Esophagus squamous epithelium (tissue), 5 donors: ENCODE results near the gene RBMX. TPM values are rescaled to one million over a fixed set of nuclear protein-coding genes. Genes with fewer than 3 reads are reported as not detected.

Experiments used
- DNase-seq: peaks from one replicate; lab custom pipeline; 2025; lab: John Stamatoyannopoulos, UW
- H3K27ac ChIP-seq, 4 donors: fragments of 200-600 bp; sonication (generic); one replicate each; pipeline ENCODE4 v1.5.1; 2016 to 2019; ENCODE audit warnings: mild to moderate bottlenecking in 1 of 4
- H3K27me3 ChIP-seq, 4 donors: fragments of 200-600 bp; sonication (generic); 1 replicate in 3 of 4; 2 replicates in 1 of 4; pipeline versions ENCODE4 v1.5.1 to v1.6.0; 2017 to 2021; ENCODE audit warnings: antibody characterized with exemption in 1 of 4
- H3K36me3 ChIP-seq, 3 donors: fragments of 200-600 bp; sonication (generic); one replicate each; pipeline ENCODE4 v1.5.1; 2016 to 2019
- H3K4me1 ChIP-seq, 3 donors: fragments of 200-600 bp; sonication (generic); one replicate each; pipeline ENCODE4 v1.5.1; 2017 to 2019
- H3K4me3 ChIP-seq, 4 donors: fragments of 200-600 bp; sonication (generic); 1 replicate in 3 of 4; 2 replicates in 1 of 4; pipeline ENCODE4 v1.5.1; 2016 to 2019; ENCODE audit warnings: mild to moderate bottlenecking in 2 of 4, moderate library complexity in 1 of 4
- H3K9me3 ChIP-seq, 3 donors: fragments of 200-600 bp; sonication (generic); one replicate each; pipeline ENCODE4 v1.5.1; 2016 to 2019
- POLR2A ChIP-seq, 4 donors: fragments of 450-650 bp; IDR thresholded peaks; one replicate each; pipeline ENCODE4 v1.6.1; 2017; ENCODE audit warnings: antibody characterized with exemption in 4 of 4, mild to moderate bottlenecking in 4 of 4, moderate library complexity in 3 of 4
- WGBS, 2 donors: methylation state at CpG; one replicate each; pipeline ENCODE4 v1.1.5; 2018; 5-methylcytosine and 5-hydroxymethylcytosine counted together
- intact Hi-C: fragments of 100-400 bp; cut with DNase I; formaldehyde crosslinking; loops from one replicate; pipeline ENCODE4 v1.15.0; 2022
- total RNA-seq, 4 donors: library from RNA; depleted of rRNA; stranded (reverse); fragments of >200 nt; gene quantifications; one replicate each; pipeline ENCODE4 v1.1.0, GENCODE V29; 2016
- TF ChIP-seq, protein P1 (sequence below), 6 experiments: fragments of 450-650 bp in 4 of 6; fragments of 200-600 bp in 2 of 6; sonication (generic) in 2 of 6; IDR thresholded peaks; one replicate each; pipeline ENCODE4 v1.5.1; 2016 to 2019; ENCODE audit warnings: antibody characterized with exemption in 6 of 6, mild to moderate bottlenecking in 4 of 6, moderate library complexity in 4 of 6
- donor health status: DM: yes; HTN: yes; CAD: no.

The RBMX gene
- total RNA-seq, 4 donors from 2014 or later: 125 to 220 (median 205) TPM

DNA sequence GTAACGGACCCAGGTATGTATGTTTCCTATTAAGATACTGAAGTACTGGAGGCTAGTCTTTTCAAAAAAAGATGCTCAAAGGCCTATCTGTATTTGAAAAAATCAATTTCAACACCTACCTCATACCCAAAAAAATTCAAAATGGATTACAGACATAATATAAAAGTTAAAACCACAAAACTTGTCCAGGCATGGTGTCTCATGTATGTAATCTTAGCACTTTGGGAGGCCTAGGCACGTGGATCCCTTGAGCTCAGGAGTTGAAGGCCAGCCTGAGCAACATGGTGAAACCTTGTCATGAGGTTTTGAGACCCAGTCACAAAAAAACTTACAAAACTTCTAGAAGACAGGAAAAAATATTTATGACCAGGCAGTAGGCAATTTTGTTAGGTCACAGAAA lies 16.7 kb downstream of the RBMX start:
- Histone ChIP-seq H3K9me3 (no peaks in the 10 kb centered on the region), H3K27ac (no peak overlapping the region), H3K27me3 (no peaks in the 10 kb centered on the region), H3K36me3 (peaks cover 0 to 51% (median 0%) of the 10 kb centered on the region in 3 donors), H3K4me1 (no peaks in the 10 kb centered on the region), H3K4me3 (no peak overlapping the region)
- 50 to 61% methylated on average over 2 of the region's 2 CpGs for WGBS, 2 donors
- DNase-seq: no peak
- TF ChIP-seq, protein P1, sequence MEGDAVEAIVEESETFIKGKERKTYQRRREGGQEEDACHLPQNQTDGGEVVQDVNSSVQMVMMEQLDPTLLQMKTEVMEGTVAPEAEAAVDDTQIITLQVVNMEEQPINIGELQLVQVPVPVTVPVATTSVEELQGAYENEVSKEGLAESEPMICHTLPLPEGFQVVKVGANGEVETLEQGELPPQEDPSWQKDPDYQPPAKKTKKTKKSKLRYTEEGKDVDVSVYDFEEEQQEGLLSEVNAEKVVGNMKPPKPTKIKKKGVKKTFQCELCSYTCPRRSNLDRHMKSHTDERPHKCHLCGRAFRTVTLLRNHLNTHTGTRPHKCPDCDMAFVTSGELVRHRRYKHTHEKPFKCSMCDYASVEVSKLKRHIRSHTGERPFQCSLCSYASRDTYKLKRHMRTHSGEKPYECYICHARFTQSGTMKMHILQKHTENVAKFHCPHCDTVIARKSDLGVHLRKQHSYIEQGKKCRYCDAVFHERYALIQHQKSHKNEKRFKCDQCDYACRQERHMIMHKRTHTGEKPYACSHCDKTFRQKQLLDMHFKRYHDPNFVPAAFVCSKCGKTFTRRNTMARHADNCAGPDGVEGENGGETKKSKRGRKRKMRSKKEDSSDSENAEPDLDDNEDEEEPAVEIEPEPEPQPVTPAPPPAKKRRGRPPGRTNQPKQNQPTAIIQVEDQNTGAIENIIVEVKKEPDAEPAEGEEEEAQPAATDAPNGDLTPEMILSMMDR (IDR thresholded peaks at IDR 0.05): no peak
- TF ChIP-seq POLR2A (IDR thresholded peaks at IDR 0.05): no peak
- intact Hi-C loops: no loop called here

- no peaks in the 10 kb centered on the region for H3K27me3 ChIP-seq
- 78 to 94% methylated on average over 2 of the region's 5 CpGs for WGBS, 2 donors
- TF ChIP-seq POLR2A (IDR thresholded peaks at IDR 0.05): no peak
- TF ChIP-seq, protein P1 (IDR thresholded peaks at IDR 0.05): no peak
Observed at GRCh38 chrX:136862546-136862945, 18.0 kb downstream of the RBMX start.

DNA sequence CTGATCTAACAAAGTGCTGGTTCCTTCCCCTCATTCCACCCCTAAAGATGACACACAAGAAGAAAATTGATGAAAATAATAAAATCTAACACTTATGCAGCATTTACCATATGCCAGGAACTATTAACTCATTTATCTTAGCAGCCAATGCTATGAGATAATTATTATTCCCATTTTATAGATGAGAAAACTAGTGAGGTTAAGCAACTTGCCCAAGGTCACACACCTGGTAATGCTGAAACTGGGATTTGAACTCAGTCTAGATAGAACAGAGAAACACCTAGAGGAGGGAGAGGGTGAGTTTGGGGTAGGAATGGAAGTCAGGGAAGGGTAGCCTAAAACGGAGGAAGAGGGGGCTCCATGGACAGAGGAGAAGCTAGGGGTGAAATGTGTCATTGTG lies 18.6 kb downstream of the RBMX start:
- WGBS, 2 donors: 45 to 80% methylated on average over 1 of the region's 1 CpG
- Histone ChIP-seq H3K27me3 (no peaks in the 10 kb centered on the region), H3K9me3 (no peaks in the 10 kb centered on the region), H3K27ac (no peak overlapping the region), H3K4me1 (no peaks in the 10 kb centered on the region), H3K4me3 (no peak overlapping the region), H3K36me3 (peaks cover 0 to 41% (median 0%) of the 10 kb centered on the region in 3 donors)
- no peak for TF ChIP-seq POLR2A (IDR thresholded peaks at IDR 0.05)
- TF ChIP-seq, protein P1 (IDR thresholded peaks at IDR 0.05): no peak
- DNase-seq: no peak
- intact Hi-C loops: no loop called here

More at GRCh38 chrX:136862546-136862945, 18.0 kb downstream of the RBMX start:
- Histone ChIP-seq H3K9me3 (no peaks in the 10 kb centered on the region), H3K36me3 (peaks cover 0 to 41% (median 0%) of the 10 kb centered on the region in 3 donors), H3K27ac (no peak overlapping the region), H3K4me3 (no peak overlapping the region), H3K4me1 (no peaks in the 10 kb centered on the region)
- intact Hi-C loops: no loop called here
- no peak for DNase-seq

GRCh38 chrX:136858007-136858756 lies 22.3 kb downstream of the RBMX start:
- no peak for DNase-seq
- Histone ChIP-seq H3K27me3 (no peaks in the 10 kb centered on the region), H3K36me3 (peaks cover 0 to 28% (median 0%) of the 10 kb centered on the region in 3 donors), H3K27ac (no peak overlapping the region), H3K9me3 (no peaks in the 10 kb centered on the region), H3K4me1 (no peaks in the 10 kb centered on the region), H3K4me3 (no peak overlapping the region)
- TF ChIP-seq, protein P1 (IDR thresholded peaks at IDR 0.05): no peak
- TF ChIP-seq POLR2A (IDR thresholded peaks at IDR 0.05): no peak
- intact Hi-C loops: no loop called here
- WGBS, 2 donors: 80 to 96% methylated on average over 4 of the region's 4 CpGs

DNA sequence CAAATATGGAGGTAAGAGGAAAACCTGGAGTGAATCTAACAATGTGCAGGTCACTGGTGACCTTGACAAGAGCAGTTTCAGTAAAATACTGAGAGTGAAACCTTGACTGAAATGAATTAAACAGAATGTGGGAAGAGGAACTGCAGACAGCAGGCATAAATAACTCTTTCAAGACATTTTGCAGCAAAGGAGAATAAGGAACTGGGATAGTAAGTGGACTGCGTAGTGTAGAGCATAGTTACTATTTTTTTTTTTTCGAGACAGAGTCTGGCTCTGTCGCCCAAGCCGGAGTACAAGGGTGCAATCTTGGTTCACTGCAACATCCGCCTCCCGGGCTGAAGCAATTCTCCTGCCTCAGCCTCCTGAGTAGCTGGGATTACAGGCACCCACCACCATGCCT lies 24.0 kb downstream of the RBMX start:
- Histone ChIP-seq H3K4me1 (no peaks in the 10 kb centered on the region), H3K27me3 (no peaks in the 10 kb centered on the region), H3K27ac (no peak overlapping the region), H3K9me3 (no peaks in the 10 kb centered on the region), H3K36me3 (peaks cover 0 to 12% (median 0%) of the 10 kb centered on the region in 3 donors), H3K4me3 (no peak overlapping the region)
- TF ChIP-seq, protein P1 (IDR thresholded peaks at IDR 0.05): no peak
- TF ChIP-seq POLR2A (IDR thresholded peaks at IDR 0.05): no peak
- DNase-seq: no peak
- 79 to 87% methylated on average over 6 of the region's 6 CpGs for WGBS, 2 donors
- intact Hi-C loops: no loop called here
